H7 (cell line): ENCODE data around the gene ADCY10. TPM values are rescaled to one million over a fixed set of nuclear protein-coding genes. Genes with fewer than 3 reads are reported as not detected.
"Not testable (repeated sequence)": the region's sequence is repeated elsewhere in the genome, so short reads cannot be mapped to it uniquely, and the experiment has no call there.

Experiments used
- DNase-seq: peaks from one replicate; pipeline ENCODE4 v3.0.0; 2012
- H3K27me3 ChIP-seq: 2 replicates; pipeline ENCODE4 v1.6.0; 2011; ENCODE audit warnings: mild to moderate bottlenecking, low read length; ENCODE audit not compliant: control insufficient read depth, insufficient read depth
- H3K36me3 ChIP-seq: replicated peaks from 2 replicates; pipeline ENCODE4 v1.5.1; 2011; ENCODE audit warnings: low read length; ENCODE audit not compliant: control insufficient read depth, insufficient read depth
- H3K4me3 ChIP-seq: 2 replicates; pipeline ENCODE4 v1.5.1; 2011; ENCODE audit warnings: low read depth, mild to moderate bottlenecking, control low read depth, low read length, moderate library complexity; ENCODE audit not compliant: insufficient read depth
- total RNA-seq: library from RNA; depleted of rRNA; stranded (reverse); fragments of >200 nt; shearing (Covaris generic); gene quantifications from 2 replicates; pipeline ENCODE4 v1.2.3, GENCODE V29; 2014

Gene ADCY10
- total RNA-seq, 1 experiment from 2014 or later, result 0.24 TPM

- no peaks in the 10 kb centered on the region for H3K36me3 ChIP-seq
- no peak overlapping the region for H3K4me3 ChIP-seq
- no peak for DNase-seq
- H3K27me3 ChIP-seq, result no peaks in the 10 kb centered on the region
Observed at GRCh38 chr1:167912294-167912693, 1.6 kb downstream of the ADCY10 start.

DNA sequence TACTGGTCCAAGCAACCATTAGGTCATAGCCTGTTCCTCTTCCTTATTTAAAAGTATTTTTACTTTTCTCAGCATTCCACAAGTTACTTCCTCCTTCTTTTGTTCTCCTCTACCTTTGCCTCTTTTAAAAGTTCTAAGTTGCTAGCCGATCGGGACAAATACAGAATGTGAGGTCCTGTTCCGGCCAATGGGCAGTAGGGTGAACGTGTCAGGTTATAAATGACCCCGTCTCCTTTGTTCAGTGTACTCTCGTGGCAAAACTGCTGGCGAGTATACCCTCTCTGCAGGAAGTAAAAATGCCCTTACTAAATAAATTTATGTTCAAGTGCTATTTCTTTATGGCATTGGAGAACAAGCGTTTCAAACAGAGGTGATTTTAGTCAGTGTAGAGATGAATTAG lies 2.5 kb downstream of the ADCY10 start:
- Histone ChIP-seq H3K36me3 (no peaks in the 10 kb centered on the region), H3K4me3 (no peak overlapping the region), H3K27me3 (no peaks in the 10 kb centered on the region)
- DNase-seq, result no peak

- no peaks in the 10 kb centered on the region for H3K27me3 ChIP-seq
- H3K36me3 ChIP-seq, result no peaks in the 10 kb centered on the region
- DNase-seq, result no peak
- H3K4me3 ChIP-seq, result no peak overlapping the region
Observed at GRCh38 chr1:167910530-167910929, 3.4 kb downstream of the ADCY10 start.

DNA sequence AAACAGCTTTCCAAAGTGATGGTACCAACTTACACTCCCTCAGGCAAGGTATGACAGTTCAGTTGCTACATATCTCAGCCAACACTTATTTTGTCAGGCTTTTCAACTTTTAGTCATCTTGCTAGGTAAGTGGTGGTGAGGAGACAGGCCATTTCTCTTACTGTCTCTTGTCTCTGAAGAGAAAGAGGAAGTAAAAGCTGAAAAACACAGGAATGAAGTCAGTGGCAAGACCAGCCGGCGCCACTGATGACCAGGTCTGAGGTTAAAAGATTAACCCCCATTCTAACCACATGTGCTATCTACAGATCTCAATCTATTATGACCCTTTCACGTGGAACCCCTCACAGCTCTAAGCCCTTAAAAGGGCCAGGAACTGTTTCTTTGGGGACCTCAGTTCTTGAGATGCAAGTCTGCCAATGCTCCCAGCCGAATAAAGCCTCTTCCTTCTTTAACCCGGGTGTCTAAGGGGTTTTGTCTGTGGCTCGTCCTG lies 4.2 kb downstream of the ADCY10 start:
- Histone ChIP-seq H3K4me3 (no peak overlapping the region), H3K27me3 (no peaks in the 10 kb centered on the region), H3K36me3 (no peaks in the 10 kb centered on the region)
- DNase-seq, result no peak

GRCh38 chr1:167905671-167906070 lies 8.3 kb downstream of the ADCY10 start:
- Histone ChIP-seq H3K4me3 (no peak overlapping the region), H3K27me3 (no peaks in the 10 kb centered on the region), H3K36me3 (no peaks in the 10 kb centered on the region)
- no peak for DNase-seq

- no peaks in the 10 kb centered on the region for H3K36me3 ChIP-seq
- no peak overlapping the region for H3K4me3 ChIP-seq
- H3K27me3 ChIP-seq, result no peaks in the 10 kb centered on the region
- DNase-seq, result peak; percentile 36
Observed at GRCh38 chr1:167905182-167905581, 8.8 kb downstream of the ADCY10 start.

GRCh38 chr1:167904652-167905130 lies 9.2 kb downstream of the ADCY10 start:
- Histone ChIP-seq H3K27me3 (no peaks in the 10 kb centered on the region), H3K36me3 (no peaks in the 10 kb centered on the region), H3K4me3 (no peak overlapping the region)
- DNase-seq, result no peak

GRCh38 chr1:167900907-167901306 lies 13.0 kb downstream of the ADCY10 start:
- Histone ChIP-seq H3K36me3 (no peaks in the 10 kb centered on the region), H3K27me3 (no peaks in the 10 kb centered on the region)
- no peak for DNase-seq

GRCh38 chr1:167899253-167899681 lies 14.7 kb downstream of the ADCY10 start:
- no peak for DNase-seq
- no peak overlapping the region for H3K4me3 ChIP-seq

More at GRCh38 chr1:167900907-167901306, 13.0 kb downstream of the ADCY10 start:
- H3K4me3 ChIP-seq, result no peak overlapping the region

GRCh38 chr1:167898578-167899222 lies 15.2 kb downstream of the ADCY10 start:
- no peak for DNase-seq
- Histone ChIP-seq H3K4me3 (no peak overlapping the region), H3K36me3 (no peaks in the 10 kb centered on the region), H3K27me3 (no peaks in the 10 kb centered on the region)

More at GRCh38 chr1:167899253-167899681, 14.7 kb downstream of the ADCY10 start:
- no peaks in the 10 kb centered on the region for H3K27me3 ChIP-seq
- no peaks in the 10 kb centered on the region for H3K36me3 ChIP-seq

GRCh38 chr1:167893798-167894197 lies 20.1 kb downstream of the ADCY10 start:
- peak; percentile 43 for DNase-seq
- H3K27me3 ChIP-seq, result no peaks in the 10 kb centered on the region
- H3K36me3 ChIP-seq, result no peaks in the 10 kb centered on the region
- no peak overlapping the region for H3K4me3 ChIP-seq

- no peak for DNase-seq
- Histone ChIP-seq H3K36me3 (no peaks in the 10 kb centered on the region), H3K27me3 (no peaks in the 10 kb centered on the region), H3K4me3 (no peak overlapping the region)
Observed at GRCh38 chr1:167890400-167890799, 23.5 kb downstream of the ADCY10 start.

DNA sequence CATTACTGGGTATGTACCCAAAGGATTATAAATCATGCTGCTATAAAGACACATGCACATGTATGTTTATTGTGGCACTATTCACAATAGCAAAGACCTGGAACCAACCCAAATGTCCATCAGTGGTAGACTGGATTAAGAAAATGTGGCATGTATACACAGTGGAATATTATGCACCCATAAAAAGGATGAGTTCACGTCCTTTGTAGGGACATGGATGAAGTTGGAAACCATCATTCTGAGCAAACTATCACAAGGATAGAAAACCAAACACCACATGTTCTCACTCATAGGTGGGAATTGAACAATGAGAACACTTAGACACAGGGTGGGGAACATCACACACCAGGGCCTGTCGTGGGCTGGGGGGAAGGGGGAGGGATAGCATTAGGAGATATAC lies 26.7 kb downstream of the ADCY10 start:
- H3K27me3 ChIP-seq, DNase-seq, H3K4me3 ChIP-seq, H3K36me3 ChIP-seq: not testable (repeated sequence)

DNA sequence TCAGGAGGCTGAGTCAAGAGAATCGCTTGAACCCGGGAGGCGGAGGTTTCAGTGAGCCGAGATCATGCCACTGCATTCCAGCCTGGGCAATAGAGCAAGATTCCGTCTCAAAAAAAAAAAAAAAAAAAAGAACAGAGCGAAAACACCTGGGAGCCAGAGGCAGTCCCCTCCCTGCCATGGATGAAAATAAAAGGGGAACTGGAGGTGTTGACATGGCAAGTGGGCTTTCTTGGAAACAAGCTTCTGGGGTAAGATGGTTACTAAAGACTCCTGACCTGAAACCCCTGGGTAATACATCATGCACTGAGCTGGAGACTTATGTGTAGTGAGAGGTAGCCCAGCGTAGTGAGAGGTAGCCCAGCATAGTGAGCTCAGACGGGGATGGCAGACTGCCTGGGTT lies 31.6 kb downstream of the ADCY10 start:
- no peaks in the 10 kb centered on the region for H3K36me3 ChIP-seq
- no peaks in the 10 kb centered on the region for H3K27me3 ChIP-seq
- no peak for DNase-seq
- H3K4me3 ChIP-seq, result no peak overlapping the region

DNA sequence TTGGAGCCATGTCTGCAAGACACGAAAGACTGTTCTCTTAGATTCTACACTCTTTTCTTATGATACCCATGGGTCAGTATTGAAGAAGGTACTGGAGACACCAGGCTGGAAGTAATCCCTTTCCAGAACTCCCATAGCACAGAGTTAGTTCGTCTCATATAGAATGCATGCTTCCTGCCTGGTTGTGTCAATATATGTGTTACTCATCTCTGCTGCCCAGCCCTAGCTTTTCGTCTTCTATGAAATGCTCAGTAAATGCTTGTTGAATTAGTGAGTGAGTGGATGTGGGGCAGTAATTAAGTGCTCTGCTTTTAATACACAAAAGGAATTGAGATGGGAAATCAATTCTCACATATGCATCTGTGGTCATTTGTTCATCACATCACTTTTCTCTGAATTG lies 32.1 kb downstream of the ADCY10 start:
- no peaks in the 10 kb centered on the region for H3K36me3 ChIP-seq
- no peak for DNase-seq
- H3K27me3 ChIP-seq, result no peaks in the 10 kb centered on the region
- no peak overlapping the region for H3K4me3 ChIP-seq
